Uterus (tissue), 2 donors: ENCODE results near the gene NPTXR.

Source experiments
- POLR2A ChIP-seq, 2 donors: fragments of 450-650 bp; IDR thresholded peaks; one replicate each; pipeline ENCODE4 v1.6.1; 2016; ENCODE audit warnings: antibody characterized with exemption in 2 of 2, mild to moderate bottlenecking in 1 of 2, moderate library complexity in 1 of 2
- TF ChIP-seq, protein P1 (sequence below), 4 experiments: fragments of 200-600 bp in 2 of 4; fragments of 450-650 bp in 2 of 4; sonication (generic) in 2 of 4; IDR thresholded peaks; one replicate each; pipeline ENCODE4 v1.5.1; 2016 to 2019; ENCODE audit warnings: antibody characterized with exemption in 4 of 4, mild to moderate bottlenecking in 2 of 4, moderate library complexity in 1 of 4

DNA sequence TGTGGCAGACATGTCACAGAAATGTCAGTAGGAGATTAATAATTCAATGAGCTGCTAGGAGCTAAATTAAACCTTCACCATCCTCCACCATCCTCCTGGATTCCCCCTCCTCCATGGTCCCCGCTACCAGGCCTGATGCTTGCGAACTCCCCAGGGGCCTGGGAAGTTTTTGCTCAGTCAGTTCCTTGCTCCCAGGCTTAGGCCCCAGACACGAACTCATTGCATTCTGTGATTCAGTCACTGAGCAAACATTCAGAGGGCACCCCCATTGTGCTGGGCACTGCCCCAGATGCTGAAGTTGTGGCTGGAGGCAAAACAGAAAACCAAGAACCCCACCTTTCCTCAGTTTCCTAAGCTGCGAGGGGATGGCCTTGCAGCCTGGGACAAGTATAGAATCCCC, 14.3 kb downstream of the NPTXR start:
- TF ChIP-seq, protein P1, sequence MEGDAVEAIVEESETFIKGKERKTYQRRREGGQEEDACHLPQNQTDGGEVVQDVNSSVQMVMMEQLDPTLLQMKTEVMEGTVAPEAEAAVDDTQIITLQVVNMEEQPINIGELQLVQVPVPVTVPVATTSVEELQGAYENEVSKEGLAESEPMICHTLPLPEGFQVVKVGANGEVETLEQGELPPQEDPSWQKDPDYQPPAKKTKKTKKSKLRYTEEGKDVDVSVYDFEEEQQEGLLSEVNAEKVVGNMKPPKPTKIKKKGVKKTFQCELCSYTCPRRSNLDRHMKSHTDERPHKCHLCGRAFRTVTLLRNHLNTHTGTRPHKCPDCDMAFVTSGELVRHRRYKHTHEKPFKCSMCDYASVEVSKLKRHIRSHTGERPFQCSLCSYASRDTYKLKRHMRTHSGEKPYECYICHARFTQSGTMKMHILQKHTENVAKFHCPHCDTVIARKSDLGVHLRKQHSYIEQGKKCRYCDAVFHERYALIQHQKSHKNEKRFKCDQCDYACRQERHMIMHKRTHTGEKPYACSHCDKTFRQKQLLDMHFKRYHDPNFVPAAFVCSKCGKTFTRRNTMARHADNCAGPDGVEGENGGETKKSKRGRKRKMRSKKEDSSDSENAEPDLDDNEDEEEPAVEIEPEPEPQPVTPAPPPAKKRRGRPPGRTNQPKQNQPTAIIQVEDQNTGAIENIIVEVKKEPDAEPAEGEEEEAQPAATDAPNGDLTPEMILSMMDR (IDR thresholded peaks at IDR 0.05) = no peak
- TF ChIP-seq POLR2A (IDR thresholded peaks at IDR 0.05) = no peak
